Fibroblast of lung (primary cell): ENCODE measurements around the gene NFAM1.

Experiments
- EZH2 ChIP-seq: IDR thresholded peaks from 2 replicates; pipeline ENCODE4 v1.5.1; 2012; ENCODE audit warnings: low read length, control low read depth, mild to moderate bottlenecking; ENCODE audit errors: missing control alignments
- TF ChIP-seq, protein P1 (sequence below), 2 donors: IDR thresholded peaks in 1 of 2; conservative IDR thresholded peaks in 1 of 2; 1 replicate in 1 of 2; 2 replicates in 1 of 2; pipeline ENCODE4 v1.5.1; 2011 to 2012; ENCODE audit warnings: low read length in 2 of 2, control low read depth in 1 of 2, inconsistent platforms in 1 of 2, low read depth in 1 of 2, mild to moderate bottlenecking in 1 of 2

GRCh38 chr22:42369250-42370041, 62.8 kb downstream of the NFAM1 start:
- TF ChIP-seq, protein P1, sequence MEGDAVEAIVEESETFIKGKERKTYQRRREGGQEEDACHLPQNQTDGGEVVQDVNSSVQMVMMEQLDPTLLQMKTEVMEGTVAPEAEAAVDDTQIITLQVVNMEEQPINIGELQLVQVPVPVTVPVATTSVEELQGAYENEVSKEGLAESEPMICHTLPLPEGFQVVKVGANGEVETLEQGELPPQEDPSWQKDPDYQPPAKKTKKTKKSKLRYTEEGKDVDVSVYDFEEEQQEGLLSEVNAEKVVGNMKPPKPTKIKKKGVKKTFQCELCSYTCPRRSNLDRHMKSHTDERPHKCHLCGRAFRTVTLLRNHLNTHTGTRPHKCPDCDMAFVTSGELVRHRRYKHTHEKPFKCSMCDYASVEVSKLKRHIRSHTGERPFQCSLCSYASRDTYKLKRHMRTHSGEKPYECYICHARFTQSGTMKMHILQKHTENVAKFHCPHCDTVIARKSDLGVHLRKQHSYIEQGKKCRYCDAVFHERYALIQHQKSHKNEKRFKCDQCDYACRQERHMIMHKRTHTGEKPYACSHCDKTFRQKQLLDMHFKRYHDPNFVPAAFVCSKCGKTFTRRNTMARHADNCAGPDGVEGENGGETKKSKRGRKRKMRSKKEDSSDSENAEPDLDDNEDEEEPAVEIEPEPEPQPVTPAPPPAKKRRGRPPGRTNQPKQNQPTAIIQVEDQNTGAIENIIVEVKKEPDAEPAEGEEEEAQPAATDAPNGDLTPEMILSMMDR (conservative IDR thresholded peaks at IDR 0.05 in 1 of 2, IDR thresholded peaks at IDR 0.05 in 1 of 2; ENCODE audit: low read depth in 1 of 2, low read length in 2 of 2), result no peak
- TF ChIP-seq EZH2, result no peak
